KMS-11 (cell line): ENCODE measurements around the gene SFTPD.

Source experiments
- H2AFZ ChIP-seq: fragments of 200-600 bp; sonication (generic); 2 replicates; pipeline ENCODE4 v1.6.1; 2016; ENCODE audit warnings: antibody characterized with exemption, mixed run types, low read depth
- H3K27ac ChIP-seq: fragments of 200-600 bp; sonication (generic); 2 replicates; pipeline ENCODE4 v1.6.1; 2016; ENCODE audit warnings: mild to moderate bottlenecking, mixed run types
- H3K27me3 ChIP-seq: fragments of 200-600 bp; sonication (generic); 2 replicates; pipeline ENCODE4 v1.6.1; 2017; ENCODE audit warnings: mild to moderate bottlenecking, low read depth, mixed run types, moderate library complexity; ENCODE audit not compliant: insufficient read depth
- H3K36me3 ChIP-seq: fragments of 200-600 bp; sonication (generic); 2 replicates; pipeline ENCODE4 v1.6.1; 2017; ENCODE audit warnings: mild to moderate bottlenecking, mixed run types; ENCODE audit not compliant: insufficient read depth
- H3K4me1 ChIP-seq: fragments of 200-600 bp; sonication (generic); 2 replicates; pipeline ENCODE4 v1.6.1; 2016; ENCODE audit warnings: mild to moderate bottlenecking, low read depth, mixed run types; ENCODE audit not compliant: poor library complexity, severe bottlenecking
- H3K4me2 ChIP-seq: fragments of 200-600 bp; sonication (generic); 2 replicates; pipeline ENCODE4 v1.7.0; 2016; ENCODE audit warnings: mild to moderate bottlenecking, mixed run types
- H3K4me3 ChIP-seq: fragments of 200-600 bp; sonication (generic); IDR thresholded peaks from 2 replicates; pipeline ENCODE4 v1.6.1; 2017; ENCODE audit warnings: low read depth, low read length, mixed read lengths; ENCODE audit not compliant: insufficient read depth
- H3K79me2 ChIP-seq: fragments of 200-600 bp; sonication (generic); 2 replicates; pipeline ENCODE4 v1.6.1; 2016; ENCODE audit warnings: low read depth, mixed run types; ENCODE audit not compliant: insufficient read depth
- H3K9ac ChIP-seq: fragments of 200-600 bp; sonication (generic); 2 replicates; pipeline ENCODE4 v1.6.1; 2016; ENCODE audit warnings: mild to moderate bottlenecking, mixed run types
- H4K20me1 ChIP-seq: fragments of 200-600 bp; sonication (generic); 2 replicates; pipeline ENCODE4 v1.6.1; 2016; ENCODE audit warnings: mild to moderate bottlenecking, mixed run types; ENCODE audit not compliant: insufficient read depth
- TF ChIP-seq, protein P1 (sequence below): fragments of 200-600 bp; sonication (generic); conservative IDR thresholded peaks from 2 replicates; pipeline ENCODE4 v1.6.1; 2017; ENCODE audit warnings: low read depth, mild to moderate bottlenecking, antibody characterized with exemption, low read length, moderate library complexity, mixed read lengths

Gene SFTPD

GRCh38 chr10:79985481-79986072 lies 36.7 kb upstream of the SFTPD start:
- Histone ChIP-seq H3K4me1 (no peaks in the 10 kb centered on the region), H3K27me3 (no peaks in the 10 kb centered on the region), H3K27ac (no peak overlapping the region), H3K4me2 (no peak overlapping the region), H3K4me3 (no peak overlapping the region), H4K20me1 (no peaks in the 10 kb centered on the region), H3K36me3 (no peaks in the 10 kb centered on the region), H3K9ac (no peak overlapping the region), H2AFZ (no peak overlapping the region), H3K79me2 (no peaks in the 10 kb centered on the region)
- TF ChIP-seq, protein P1, sequence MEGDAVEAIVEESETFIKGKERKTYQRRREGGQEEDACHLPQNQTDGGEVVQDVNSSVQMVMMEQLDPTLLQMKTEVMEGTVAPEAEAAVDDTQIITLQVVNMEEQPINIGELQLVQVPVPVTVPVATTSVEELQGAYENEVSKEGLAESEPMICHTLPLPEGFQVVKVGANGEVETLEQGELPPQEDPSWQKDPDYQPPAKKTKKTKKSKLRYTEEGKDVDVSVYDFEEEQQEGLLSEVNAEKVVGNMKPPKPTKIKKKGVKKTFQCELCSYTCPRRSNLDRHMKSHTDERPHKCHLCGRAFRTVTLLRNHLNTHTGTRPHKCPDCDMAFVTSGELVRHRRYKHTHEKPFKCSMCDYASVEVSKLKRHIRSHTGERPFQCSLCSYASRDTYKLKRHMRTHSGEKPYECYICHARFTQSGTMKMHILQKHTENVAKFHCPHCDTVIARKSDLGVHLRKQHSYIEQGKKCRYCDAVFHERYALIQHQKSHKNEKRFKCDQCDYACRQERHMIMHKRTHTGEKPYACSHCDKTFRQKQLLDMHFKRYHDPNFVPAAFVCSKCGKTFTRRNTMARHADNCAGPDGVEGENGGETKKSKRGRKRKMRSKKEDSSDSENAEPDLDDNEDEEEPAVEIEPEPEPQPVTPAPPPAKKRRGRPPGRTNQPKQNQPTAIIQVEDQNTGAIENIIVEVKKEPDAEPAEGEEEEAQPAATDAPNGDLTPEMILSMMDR, result no peak

GRCh38 chr10:79984851-79985250 lies 35.9 kb upstream of the SFTPD start:
- no peaks in the 10 kb centered on the region for H3K4me1 ChIP-seq
- H3K9ac ChIP-seq, result no peak overlapping the region
- H2AFZ ChIP-seq, result no peak overlapping the region
- H3K36me3 ChIP-seq, result no peaks in the 10 kb centered on the region
- no peak overlapping the region for H3K4me2 ChIP-seq
- no peak overlapping the region for H3K27ac ChIP-seq
- no peak overlapping the region for H3K4me3 ChIP-seq
- H4K20me1 ChIP-seq, result no peaks in the 10 kb centered on the region
- TF ChIP-seq, protein P1, result no peak
- H3K79me2 ChIP-seq, result no peaks in the 10 kb centered on the region
- no peaks in the 10 kb centered on the region for H3K27me3 ChIP-seq

GRCh38 chr10:79983286-79983909 lies 34.5 kb upstream of the SFTPD start:
- TF ChIP-seq, protein P1, result no peak
- Histone ChIP-seq H2AFZ (no peak overlapping the region), H3K4me1 (no peaks in the 10 kb centered on the region), H3K4me3 (no peak overlapping the region), H3K36me3 (no peaks in the 10 kb centered on the region), H3K9ac (no peak overlapping the region), H3K27ac (no peak overlapping the region), H3K79me2 (no peaks in the 10 kb centered on the region), H4K20me1 (no peaks in the 10 kb centered on the region), H3K4me2 (no peak overlapping the region), H3K27me3 (no peaks in the 10 kb centered on the region)

DNA sequence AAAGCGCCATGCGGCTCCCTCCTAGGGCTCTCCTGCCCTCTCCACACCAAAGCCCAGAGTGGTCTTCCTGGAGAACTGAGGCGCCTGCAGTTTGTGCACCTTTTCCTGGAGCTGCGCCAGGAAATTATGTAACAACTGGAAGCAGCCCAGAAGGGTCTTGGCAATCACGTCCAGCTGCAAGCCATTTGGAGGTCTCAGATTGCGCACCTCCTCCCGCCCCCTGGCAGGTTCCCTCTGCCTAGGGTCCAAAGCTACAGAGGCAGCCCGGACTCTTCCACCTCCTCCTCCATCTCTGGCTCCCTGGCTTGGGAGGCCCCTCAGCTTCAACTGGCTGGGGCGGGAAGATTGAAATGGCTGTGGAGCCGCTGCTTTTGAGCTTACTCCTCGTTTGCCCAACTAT lies 34.0 kb upstream of the SFTPD start:
- no peaks in the 10 kb centered on the region for H3K27me3 ChIP-seq
- no peak overlapping the region for H3K4me3 ChIP-seq
- no peaks in the 10 kb centered on the region for H4K20me1 ChIP-seq
- H3K9ac ChIP-seq, result no peak overlapping the region
- H2AFZ ChIP-seq, result no peak overlapping the region
- no peak overlapping the region for H3K27ac ChIP-seq
- H3K4me2 ChIP-seq, result no peak overlapping the region
- H3K4me1 ChIP-seq, result no peaks in the 10 kb centered on the region
- H3K36me3 ChIP-seq, result no peaks in the 10 kb centered on the region
- H3K79me2 ChIP-seq, result no peaks in the 10 kb centered on the region
- TF ChIP-seq, protein P1, result no peak
